H1 (cell line): ENCODE measurements around the gene LANCL3. TPM values are rescaled to one million over a fixed set of nuclear protein-coding genes. Genes with fewer than 3 reads are reported as not detected.

ENCODE experiments used
- CTCF ChIA-PET: fragments of 300-600 bp; sonication (Branson Sonifier 250); formaldehyde crosslinking; loops from one replicate; lab custom pipeline; 2021; ENCODE audit not compliant: partially characterized antibody; lab: Charles Lee
- POLR2A ChIA-PET: fragments of 300-600 bp; sonication (Branson Sonifier 250); formaldehyde crosslinking; loops from one replicate; lab custom pipeline; 2021; ENCODE audit warnings: inconsistent platforms; ENCODE audit not compliant: partially characterized antibody; lab: Charles Lee
- DNase-seq, 2 experiments: peaks; one replicate each; pipeline versions ENCODE4 v3.0.0 to v3.0.0-alpha.2; 2010 to 2022; ENCODE audit warnings: low spot score in 2 of 2, low read depth in 1 of 2, mixed read lengths in 1 of 2
- FAIRE-seq: peaks from 2 replicates; lab custom pipeline; 2011; peaks lifted over from hg19 to GRCh38; lab: Jason Lieb, UNC
- H2AFZ ChIP-seq: 2 replicates; pipeline ENCODE4 v1.8.1; 2012; ENCODE audit warnings: low read length, inconsistent platforms
- H2AK5ac ChIP-seq: 2 replicates; pipeline ENCODE4 v1.6.1; 2013; ENCODE audit warnings: low read depth, low read length
- H2BK120ac ChIP-seq: replicated peaks from 2 replicates; pipeline ENCODE3; 2013; ENCODE audit warnings: low read depth, low read length, inconsistent platforms
- H2BK12ac ChIP-seq: 2 replicates; pipeline ENCODE4 v1.6.1; 2013; ENCODE audit warnings: low read depth, low read length
- H2BK15ac ChIP-seq: 2 replicates; pipeline ENCODE4 v1.6.1; 2013; ENCODE audit warnings: low read length
- H2BK20ac ChIP-seq: 2 replicates; pipeline ENCODE4 v1.6.1; 2013; ENCODE audit warnings: low read length
- H2BK5ac ChIP-seq: 2 replicates; pipeline ENCODE4 v1.6.1; 2013; ENCODE audit warnings: low read depth, low read length
- H3K14ac ChIP-seq: 2 replicates; pipeline ENCODE4 v1.6.1; 2013; ENCODE audit warnings: inconsistent platforms; ENCODE audit not compliant: insufficient read length
- H3K18ac ChIP-seq: 2 replicates; pipeline ENCODE4 v1.6.1; 2013; ENCODE audit warnings: low read length; ENCODE audit errors: extremely low read depth
- H3K23ac ChIP-seq: 2 replicates; pipeline ENCODE4 v1.6.1; 2013; ENCODE audit warnings: inconsistent platforms; ENCODE audit not compliant: insufficient read length
- H3K23me2 ChIP-seq: 2 replicates; pipeline ENCODE4 v1.6.1; 2013; ENCODE audit warnings: low read depth, low read length
- H3K27ac ChIP-seq: 2 replicates; pipeline ENCODE4 v1.6.1; 2011; ENCODE audit warnings: low read depth, low read length, inconsistent platforms
- H3K27me3 ChIP-seq, 4 experiments: replicated peaks in 1 of 4; 1 replicate in 1 of 4; 2 replicates in 3 of 4; pipeline versions ENCODE4 v1.6.1 to v1.8.1; 2011 to 2013; ENCODE audit warnings: low read length in 3 of 4, mild to moderate bottlenecking in 3 of 4, inconsistent platforms in 2 of 4, mixed read lengths in 2 of 4, moderate library complexity in 1 of 4; ENCODE audit not compliant: control insufficient read depth in 3 of 4, insufficient read depth in 3 of 4; ENCODE audit errors: extremely low read depth in 1 of 4
- H3K36me3 ChIP-seq, 4 experiments: 2 replicates each; pipeline versions ENCODE4 v1.6.1 to v1.8.1; 2011 to 2013; ENCODE audit warnings: mild to moderate bottlenecking in 4 of 4, low read length in 3 of 4, moderate library complexity in 2 of 4, control low read depth in 1 of 4, inconsistent platforms in 1 of 4; ENCODE audit not compliant: insufficient read depth in 4 of 4, control insufficient read depth in 2 of 4
- H3K4ac ChIP-seq: replicated peaks from 2 replicates; pipeline ENCODE3; 2013; ENCODE audit warnings: low read length, low read depth, mixed read lengths, inconsistent platforms; ENCODE audit not compliant: insufficient read length
- H3K4me1 ChIP-seq, 4 experiments: replicated peaks in 1 of 4; 1 replicate in 1 of 4; 2 replicates in 3 of 4; pipeline versions ENCODE4 v1.6.1 to v1.8.1; 2011 to 2013; ENCODE audit warnings: low read length in 3 of 4, inconsistent platforms in 2 of 4, mixed read lengths in 1 of 4; ENCODE audit not compliant: insufficient read depth in 4 of 4, control insufficient read depth in 3 of 4
- H3K4me2 ChIP-seq, 2 experiments: 2 replicates each; pipeline versions ENCODE4 v1.6.1 to v1.8.1; 2011 to 2013; ENCODE audit warnings: low read depth in 2 of 2, low read length in 2 of 2, control low read depth in 1 of 2, inconsistent platforms in 1 of 2, mild to moderate bottlenecking in 1 of 2; ENCODE audit not compliant: insufficient read depth in 1 of 2
- H3K4me3 ChIP-seq, 4 experiments: fragments of 200-600, 300-600 bp in 1 of 4; sonication (generic), shearing (Covaris generic), sonication (Bioruptor Twin) in 1 of 4; 2 replicates each; pipeline versions ENCODE4 v1.5.1 to v1.8.1; 2011 to 2016; ENCODE audit warnings: low read length in 4 of 4, low read depth in 3 of 4, control low read depth in 2 of 4, inconsistent platforms in 2 of 4, mild to moderate bottlenecking in 2 of 4, mixed read lengths in 1 of 4, moderate library complexity in 1 of 4; ENCODE audit not compliant: insufficient read depth in 2 of 4; ENCODE audit errors: extremely low read depth in 1 of 4
- H3K56ac ChIP-seq: replicated peaks from 2 replicates; pipeline ENCODE3; 2013; ENCODE audit warnings: low read depth, mild to moderate bottlenecking, mixed read lengths, low read length, inconsistent platforms; ENCODE audit not compliant: insufficient read length
- H3K79me1 ChIP-seq: 2 replicates; pipeline ENCODE4 v1.6.1; 2013; ENCODE audit warnings: low read depth, low read length, control low read depth
- H3K79me2 ChIP-seq, 2 experiments: 2 replicates each; pipeline versions ENCODE4 v1.6.1 to v1.8.1; 2012 to 2013; ENCODE audit warnings: low read length in 2 of 2, mild to moderate bottlenecking in 2 of 2, inconsistent platforms in 1 of 2; ENCODE audit not compliant: insufficient read depth in 2 of 2, control insufficient read depth in 1 of 2
- H3K9ac ChIP-seq, 4 experiments: replicated peaks in 1 of 4; 1 replicate in 1 of 4; 2 replicates in 3 of 4; pipeline versions ENCODE4 v1.6.1 to v1.8.1; 2011 to 2013; ENCODE audit warnings: low read depth in 3 of 4, low read length in 3 of 4, control low read depth in 2 of 4, mild to moderate bottlenecking in 2 of 4, moderate library complexity in 2 of 4, inconsistent platforms in 1 of 4; ENCODE audit errors: extremely low read depth in 1 of 4
- H3K9me3 ChIP-seq, 2 experiments: 2 replicates each; pipeline versions ENCODE4 v1.6.1 to v1.8.1; 2012 to 2013; ENCODE audit warnings: mild to moderate bottlenecking in 2 of 2, moderate library complexity in 2 of 2, control low read depth in 1 of 2, inconsistent platforms in 1 of 2, low read depth in 1 of 2, low read length in 1 of 2, mixed read lengths in 1 of 2; ENCODE audit not compliant: insufficient read depth in 2 of 2
- H4K20me1 ChIP-seq, 2 experiments: replicated peaks in 1 of 2; 2 replicates each; pipeline versions ENCODE3 to v1.8.1; 2011 to 2013; ENCODE audit warnings: inconsistent platforms in 2 of 2, low read length in 2 of 2, mild to moderate bottlenecking in 1 of 2; ENCODE audit not compliant: insufficient read depth in 2 of 2, control insufficient read depth in 1 of 2
- H4K5ac ChIP-seq: 2 replicates; pipeline ENCODE4 v1.6.1; 2013; ENCODE audit warnings: low read length, low read depth, mixed read lengths, inconsistent platforms; ENCODE audit not compliant: insufficient read length
- H4K8ac ChIP-seq: 2 replicates; pipeline ENCODE4 v1.8.0; 2013; ENCODE audit warnings: mild to moderate bottlenecking, moderate library complexity, low read length, inconsistent platforms; ENCODE audit not compliant: insufficient read depth; ENCODE audit errors: extremely low read depth
- H4K91ac ChIP-seq: replicated peaks from 2 replicates; pipeline ENCODE3; 2013; ENCODE audit warnings: low read length, mixed read lengths, inconsistent platforms; ENCODE audit not compliant: insufficient read length
- BCL11A ChIP-seq, 2 experiments: IDR thresholded peaks; one replicate each; pipeline ENCODE4 v1.6.1; 2011; ENCODE audit warnings: low read depth in 2 of 2, low read length in 2 of 2, mild to moderate bottlenecking in 2 of 2
- CBX8 ChIP-seq: fragments of 300-800, 300-1000 bp; sonication (generic); IDR thresholded peaks from 2 replicates; pipeline ENCODE4 v1.7.1; 2016; ENCODE audit warnings: low read depth, low read length, borderline replicate concordance
- CREB1 ChIP-seq: IDR thresholded peaks from 2 replicates; pipeline ENCODE4 v1.6.1; 2012; ENCODE audit warnings: inconsistent platforms
- EP300 ChIP-seq, 2 experiments: IDR thresholded peaks; 1 replicate in 1 of 2; 2 replicates in 1 of 2; pipeline ENCODE4 v1.6.1; 2011 to 2012; ENCODE audit warnings: low read depth in 2 of 2, low read length in 2 of 2, mild to moderate bottlenecking in 2 of 2, borderline replicate concordance in 1 of 2, inconsistent platforms in 1 of 2, moderate library complexity in 1 of 2
- GABPA ChIP-seq: IDR thresholded peaks from 2 replicates; pipeline ENCODE4 v1.6.1; 2011; ENCODE audit warnings: mild to moderate bottlenecking, low read length, moderate library complexity, borderline replicate concordance; ENCODE audit not compliant: insufficient read depth
- HDAC6 ChIP-seq: IDR thresholded peaks from one replicate; pipeline ENCODE4 v1.7.1; 2012; ENCODE audit warnings: low read depth, mild to moderate bottlenecking, inconsistent platforms, low read length, moderate library complexity
- RAD21 ChIP-seq, 2 experiments: IDR thresholded peaks in 1 of 2; conservative IDR thresholded peaks in 1 of 2; 2 replicates each; pipeline ENCODE4 v1.6.1; 2011; ENCODE audit warnings: low read depth in 2 of 2, low read length in 2 of 2, improper control_type of control experiment in 1 of 2, inconsistent platforms in 1 of 2, mild to moderate bottlenecking in 1 of 2, moderate library complexity in 1 of 2
- RNF2 ChIP-seq: fragments of 200-900, 300-1000 bp; sonication (generic); IDR thresholded peaks from 2 replicates; pipeline ENCODE4 v1.7.1; 2016; ENCODE audit warnings: borderline replicate concordance, low read depth, mild to moderate bottlenecking, antibody characterized with exemption, low read length; ENCODE audit not compliant: poor library complexity, severe bottlenecking; ENCODE audit errors: missing control alignments
- RXRA ChIP-seq: IDR thresholded peaks from 2 replicates; pipeline ENCODE4 v1.6.1; 2011; ENCODE audit warnings: low read depth, mild to moderate bottlenecking, low read length, moderate library complexity; ENCODE audit not compliant: insufficient read depth
- SIN3A ChIP-seq, 2 experiments: IDR thresholded peaks in 1 of 2; conservative IDR thresholded peaks in 1 of 2; 2 replicates each; pipeline ENCODE4 v1.6.1; 2011 to 2012; ENCODE audit warnings: low read length in 2 of 2, improper control_type of control experiment in 1 of 2, low read depth in 1 of 2, mild to moderate bottlenecking in 1 of 2
- WGBS, 2 experiments: shearing (Covaris generic) in 1 of 2; methylation state at CpG; one replicate each; pipeline versions ENCODE4 v1.1.6 to v1.1.7; 2013 to 2015; ENCODE audit warnings: low lambda C conversion rate in 2 of 2, mixed read lengths in 2 of 2, inconsistent platforms in 1 of 2, low coverage in 1 of 2, missing lambda C conversion rate in 1 of 2; ENCODE audit not compliant: insufficient replicate concordance in 2 of 2, insufficient coverage in 1 of 2, insufficient read length in 1 of 2; ENCODE audit errors: extremely low coverage in 1 of 2, missing lambda C conversion rate in 1 of 2; 5-methylcytosine and 5-hydroxymethylcytosine counted together
- polyA plus RNA-seq, 7 experiments: library from polyadenylated mRNA; depleted of rRNA in 3 of 7; stranded (reverse) in 5 of 7; unstranded in 2 of 7; fragments of >200 nt in 5 of 7; fragments of 200-250 nt in 2 of 7; gene quantifications; 1 replicate in 5 of 7; 2 replicates in 1 of 7; 4 replicates in 1 of 7; pipeline versions ENCODE4 v1.2.1 to v1.2.3, GENCODE V29; 2011 to 2013; ENCODE audit warnings: missing spikeins in 2 of 7, mixed read lengths in 2 of 7
- total RNA-seq: library from RNA; stranded (reverse); fragmentation: NEBNext Ultra II Directional; extraction: Animal tissue kit (Norgen Biotek cat#: 25700); gene quantifications from 2 replicates; pipeline ENCODE4 v1.2.1, GENCODE V29; 2021

The LANCL3 gene
- total and polyA plus RNA-seq, 2 of the 8 experiments (the other 6 are each of a cell fraction or from before 2014, with no cell fraction given) = 0.11 to 0.37 TPM

DNA sequence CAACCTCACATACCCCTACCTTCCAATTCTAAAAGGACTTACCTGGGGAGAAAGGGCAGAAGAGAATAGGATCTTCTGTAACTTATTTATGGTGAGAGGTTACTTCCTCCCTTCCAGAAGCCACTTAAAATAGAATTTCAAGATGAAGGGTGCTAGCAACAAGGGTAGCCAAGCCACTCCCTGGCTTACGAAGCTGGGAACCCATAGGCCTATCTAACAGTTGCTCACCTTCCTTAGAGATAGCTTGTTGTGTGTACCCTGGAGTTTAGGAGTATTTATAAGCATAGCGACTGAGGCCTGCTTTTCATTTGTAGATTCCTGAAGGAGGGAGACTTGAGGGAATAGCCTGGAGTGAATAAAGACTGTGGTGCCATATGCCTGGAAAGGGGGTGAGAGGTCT lies 143.0 kb downstream of the LANCL3 start:
- H3K23ac ChIP-seq = no peak overlapping the region
- no peaks in the 10 kb centered on the region for H3K36me3 ChIP-seq
- H4K91ac ChIP-seq = no peak overlapping the region
- no peak overlapping the region for H2AK5ac ChIP-seq
- H2BK15ac ChIP-seq = no peak overlapping the region
- no peak overlapping the region for H3K14ac ChIP-seq
- ChIA-PET POLR2A (no interaction called here), CTCF (no interaction called here)
- H4K8ac ChIP-seq = no peak overlapping the region
- H3K4me2 ChIP-seq = no peak overlapping the region
- no peak overlapping the region for H2BK12ac ChIP-seq
- no peak overlapping the region for H2BK5ac ChIP-seq
- no peak overlapping the region for H3K9ac ChIP-seq
- no peaks in the 10 kb centered on the region for H3K4me1 ChIP-seq
- H3K9me3 ChIP-seq = no peaks in the 10 kb centered on the region
- H3K4ac ChIP-seq = no peak overlapping the region
- H3K4me3 ChIP-seq = no peak overlapping the region
- no peaks in the 10 kb centered on the region for H3K27me3 ChIP-seq
- H3K18ac ChIP-seq = no peak overlapping the region
- no peaks in the 10 kb centered on the region for H3K79me2 ChIP-seq
- H2AFZ ChIP-seq = no peak overlapping the region
- TF ChIP-seq RAD21 (IDR thresholded peaks at IDR 0.05 in 1 of 2, conservative IDR thresholded peaks at IDR 0.05 in 1 of 2; ENCODE audit: low read depth in 2 of 2, low read length in 2 of 2) (no peak), GABPA (no peak), RNF2 (no peak), BCL11A (IDR thresholded peaks at IDR 0.05; ENCODE audit: low read depth in 2 of 2, low read length in 2 of 2) (no peak), CBX8 (no peak), CREB1 (no peak), SIN3A (conservative IDR thresholded peaks at IDR 0.05 in 1 of 2, IDR thresholded peaks at IDR 0.05 in 1 of 2; ENCODE audit: low read depth in 1 of 2, low read length in 2 of 2) (no peak), HDAC6 (no peak), EP300 (IDR thresholded peaks at IDR 0.05; ENCODE audit: borderline replicate concordance in 1 of 2, low read depth in 2 of 2, low read length in 2 of 2) (no peak), RXRA (no peak)
- DNase-seq = no peak
- H3K56ac ChIP-seq = no peak overlapping the region
- H3K27ac ChIP-seq = no peak overlapping the region
- FAIRE-seq = no peak
- 74% methylated on average over 2 of the region's 2 CpGs; no CpG with 5 or more reads in 1 of the 2 experiments for WGBS, 2 experiments
- no peak overlapping the region for H4K5ac ChIP-seq
- no peaks in the 10 kb centered on the region for H3K23me2 ChIP-seq
- H2BK120ac ChIP-seq = no peak overlapping the region
- no peak overlapping the region for H2BK20ac ChIP-seq
- no peaks in the 10 kb centered on the region for H3K79me1 ChIP-seq
- H4K20me1 ChIP-seq = no peaks in the 10 kb centered on the region
